NCI-H446 treated with DMSO at 0.1 percent for 48 hours (cell line): ENCODE data around the gene PAQR6.

Source experiments
- DNase-seq: peaks from one replicate; lab custom pipeline; 2025; lab: John Stamatoyannopoulos, UW

The PAQR6 gene

DNA sequence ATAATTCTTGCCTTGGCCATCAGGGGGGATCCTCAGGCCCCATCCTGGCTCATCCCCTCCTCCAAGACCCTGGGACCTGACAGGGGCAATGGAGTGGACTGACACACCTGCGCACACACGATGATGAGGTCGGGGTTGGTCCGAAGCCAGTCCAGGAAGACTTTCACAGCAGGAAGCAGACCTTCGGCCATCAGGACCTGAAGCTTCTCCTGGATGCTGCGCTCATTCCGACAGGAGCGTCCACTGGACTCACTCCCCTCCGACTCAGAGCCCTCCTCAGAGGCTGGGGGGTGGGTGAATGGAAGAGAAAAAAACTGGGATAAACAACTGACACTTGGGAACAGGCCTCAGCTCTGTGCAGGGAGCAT lies 15.4 kb upstream of the PAQR6 start:
- DNase-seq = no peak

DNA sequence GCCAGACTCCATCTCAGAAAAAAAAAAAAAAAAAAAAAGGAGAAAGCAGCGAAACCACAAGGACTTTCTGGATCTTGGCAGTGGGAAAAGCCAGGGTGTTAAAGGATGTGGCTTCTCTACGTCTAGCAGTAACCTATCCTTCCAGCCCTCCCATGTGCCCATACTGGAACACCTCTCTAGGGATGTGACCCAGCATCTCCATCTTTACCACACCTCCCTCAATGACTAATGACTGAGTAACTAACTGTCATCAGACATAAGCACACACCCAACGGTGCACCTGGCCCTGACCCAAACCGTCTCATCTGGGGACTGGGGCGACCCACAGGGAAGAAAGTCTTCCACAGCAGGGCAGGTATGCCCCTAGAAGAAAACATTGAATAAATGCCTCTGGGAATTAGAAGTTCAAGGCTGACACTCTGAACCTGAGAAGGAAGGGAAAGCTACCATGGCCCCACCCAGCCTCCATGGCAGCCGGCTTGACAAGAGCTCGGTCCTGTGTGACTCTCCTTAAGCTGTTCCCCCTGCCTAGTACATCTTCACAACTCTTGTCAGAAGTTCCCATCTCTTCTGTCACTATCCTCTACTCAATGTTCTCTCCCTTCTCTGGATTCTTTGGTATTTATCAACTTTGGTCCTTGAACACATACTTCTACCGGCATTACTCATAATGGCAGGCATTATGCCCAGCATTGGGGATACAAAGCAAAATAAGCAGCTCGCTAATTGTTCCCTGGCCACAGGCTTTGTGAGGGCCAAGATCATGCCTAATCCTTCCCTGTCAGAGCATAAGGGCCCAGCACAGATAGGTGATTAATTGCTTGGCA lies 14.8 kb upstream of the PAQR6 start:
- no peak for DNase-seq

DNA sequence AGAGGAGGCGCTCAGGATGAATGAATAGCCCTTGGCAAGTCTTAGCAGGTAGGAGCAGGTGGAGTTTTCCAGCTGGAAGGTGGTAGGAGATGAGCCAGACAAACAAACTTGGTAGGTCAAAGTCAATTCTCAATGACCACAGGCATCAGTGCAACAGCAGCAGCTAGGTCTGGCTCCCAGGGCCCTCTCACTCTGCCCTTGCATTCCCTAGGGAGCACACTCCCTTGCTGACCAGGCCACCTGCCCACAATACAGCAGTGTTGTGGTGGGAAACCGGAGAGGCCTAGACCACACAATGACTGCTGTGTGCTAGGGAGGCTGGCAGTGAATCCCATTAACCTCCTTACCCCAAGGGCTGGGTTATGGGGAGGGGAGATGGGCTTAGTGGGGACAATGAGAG lies 13.0 kb upstream of the PAQR6 start:
- no peak for DNase-seq

DNA sequence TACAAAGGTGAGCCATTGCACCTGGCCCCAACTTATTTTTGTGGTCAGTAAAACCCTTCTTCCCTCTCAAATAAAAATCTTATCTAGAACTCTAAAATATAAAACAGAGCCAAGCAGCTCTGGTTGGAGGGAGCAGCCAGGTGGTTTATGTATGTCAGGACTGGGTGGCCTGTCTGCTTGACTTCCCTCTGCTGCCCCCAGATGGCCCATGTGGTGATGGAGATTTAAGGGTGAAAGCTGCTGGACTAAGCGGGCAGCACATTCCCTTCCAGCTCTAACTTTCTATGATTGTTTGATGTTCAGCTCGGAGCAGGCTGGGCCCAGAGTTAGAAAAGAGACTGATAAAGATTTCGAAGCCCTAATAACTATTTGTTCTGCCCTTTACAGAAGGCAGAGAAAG lies 11.9 kb upstream of the PAQR6 start:
- DNase-seq = no peak

DNA sequence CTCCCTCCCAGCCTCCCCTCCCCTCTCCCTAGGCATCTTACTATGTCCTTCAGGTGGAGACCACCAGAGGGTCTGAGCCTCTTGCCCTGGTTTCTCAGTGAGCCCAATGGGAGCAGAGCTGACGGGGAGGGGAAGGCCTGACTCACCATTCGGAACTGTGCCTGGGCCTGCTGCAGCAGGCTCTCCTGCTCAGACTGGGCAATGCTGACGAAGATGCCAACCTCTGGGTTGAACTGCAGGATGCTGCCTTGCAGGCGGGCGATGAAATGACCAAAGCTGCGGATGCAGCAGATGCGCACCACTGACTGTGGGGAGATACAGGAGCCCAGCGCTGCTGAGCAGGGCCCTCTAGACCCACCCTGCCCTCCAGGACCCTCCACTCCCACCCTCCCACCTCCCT lies 11.0 kb upstream of the PAQR6 start:
- DNase-seq = no peak

DNA sequence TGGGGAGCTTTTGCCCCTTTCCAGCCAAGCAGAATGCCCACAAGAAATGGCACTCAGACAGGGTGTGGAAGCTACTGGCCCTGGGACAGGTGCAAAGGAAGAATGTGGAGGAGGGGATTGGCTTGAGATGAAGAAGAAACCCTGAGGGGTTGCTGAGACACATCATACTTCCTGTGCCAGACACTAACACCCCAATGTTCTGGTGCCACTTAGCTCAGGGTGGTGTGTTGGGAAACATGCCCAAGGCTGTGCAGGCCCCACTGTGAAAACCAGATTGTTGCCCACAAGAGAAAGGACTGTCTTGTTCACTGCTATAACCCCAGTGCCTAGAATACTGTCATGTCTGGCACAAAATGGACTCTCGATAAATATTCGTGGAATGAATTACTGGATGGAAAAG lies 9.9 kb upstream of the PAQR6 start:
- no peak for DNase-seq

DNA sequence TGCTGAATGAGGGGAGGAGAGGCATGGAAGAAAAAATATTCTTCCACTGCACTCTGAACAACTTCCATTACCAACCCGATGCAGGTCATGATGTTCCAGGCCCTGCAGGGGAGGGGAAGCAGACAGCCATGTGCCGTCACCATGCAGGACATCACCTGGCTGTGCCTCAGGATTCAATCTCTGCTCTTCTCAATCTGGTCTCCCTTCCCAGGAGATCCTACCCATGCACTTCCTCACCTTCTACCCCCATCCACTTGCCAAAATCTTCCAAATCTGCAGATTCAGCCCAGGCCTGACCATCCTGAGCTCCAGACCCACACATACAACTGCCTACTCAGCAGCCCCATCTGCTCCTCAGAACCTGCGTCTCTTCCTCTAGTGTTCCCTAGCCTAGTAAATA lies 5.8 kb upstream of the PAQR6 start:
- no peak for DNase-seq

DNA sequence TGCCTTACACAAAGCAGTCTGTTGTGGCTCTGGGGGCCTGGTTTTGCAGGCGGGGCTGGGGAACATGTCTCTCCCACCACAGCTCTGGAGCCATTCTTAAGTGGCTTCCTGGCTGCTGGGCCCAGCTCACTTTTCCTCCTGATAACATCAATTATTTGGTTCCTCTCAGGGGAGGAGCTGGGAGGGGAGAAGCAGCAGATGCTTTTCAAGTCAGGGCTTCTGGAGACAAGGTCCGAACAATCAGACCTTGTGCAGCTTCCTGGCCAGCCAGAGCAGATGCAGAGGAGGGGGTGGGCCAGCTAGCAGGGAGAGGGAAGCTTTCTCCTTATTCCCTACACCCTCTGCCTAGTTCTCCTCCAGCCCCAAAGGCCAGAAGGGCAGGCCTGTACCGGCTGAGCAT lies 3.7 kb upstream of the PAQR6 start:
- DNase-seq = no peak

DNA sequence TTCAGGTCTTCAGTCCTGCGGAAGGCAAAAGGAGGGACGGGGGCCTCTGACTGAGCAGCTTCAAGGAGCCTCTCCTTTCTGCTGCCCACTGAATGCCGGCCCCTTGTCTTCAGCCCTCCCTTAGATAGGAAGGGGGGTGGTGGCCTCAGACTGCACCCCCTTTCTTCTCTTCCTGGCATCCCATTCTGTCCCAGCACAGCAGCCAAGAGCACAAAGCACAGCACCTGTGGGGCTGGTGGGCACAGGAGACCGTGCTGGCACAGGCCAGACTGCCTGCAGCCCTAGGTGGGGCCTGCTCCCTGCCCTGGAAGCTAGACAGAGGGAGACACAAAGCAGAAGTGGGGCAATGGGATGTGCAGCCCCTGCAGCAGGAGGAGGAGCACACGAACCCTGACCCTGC lies 1.7 kb upstream of the PAQR6 start:
- DNase-seq = no peak

DNA sequence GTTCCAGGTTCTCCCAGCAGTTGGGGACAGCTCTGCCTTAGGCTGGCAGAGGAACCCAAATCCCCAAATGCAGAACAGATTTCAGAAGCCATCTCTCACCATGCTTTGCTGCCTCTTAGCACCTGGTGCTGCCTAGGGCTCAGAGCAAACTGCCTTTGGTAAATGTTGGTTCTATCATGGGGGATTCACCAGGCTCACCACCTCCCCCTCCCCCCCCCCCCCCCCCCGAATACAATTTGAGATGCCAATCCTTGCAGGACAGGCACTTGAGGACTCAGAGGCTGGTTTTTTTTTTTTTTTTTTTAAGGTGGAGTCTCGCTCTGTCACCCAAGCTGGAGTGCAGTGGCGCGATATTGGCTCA lies 447 bp upstream of the PAQR6 start:
- DNase-seq = no peak

DNA sequence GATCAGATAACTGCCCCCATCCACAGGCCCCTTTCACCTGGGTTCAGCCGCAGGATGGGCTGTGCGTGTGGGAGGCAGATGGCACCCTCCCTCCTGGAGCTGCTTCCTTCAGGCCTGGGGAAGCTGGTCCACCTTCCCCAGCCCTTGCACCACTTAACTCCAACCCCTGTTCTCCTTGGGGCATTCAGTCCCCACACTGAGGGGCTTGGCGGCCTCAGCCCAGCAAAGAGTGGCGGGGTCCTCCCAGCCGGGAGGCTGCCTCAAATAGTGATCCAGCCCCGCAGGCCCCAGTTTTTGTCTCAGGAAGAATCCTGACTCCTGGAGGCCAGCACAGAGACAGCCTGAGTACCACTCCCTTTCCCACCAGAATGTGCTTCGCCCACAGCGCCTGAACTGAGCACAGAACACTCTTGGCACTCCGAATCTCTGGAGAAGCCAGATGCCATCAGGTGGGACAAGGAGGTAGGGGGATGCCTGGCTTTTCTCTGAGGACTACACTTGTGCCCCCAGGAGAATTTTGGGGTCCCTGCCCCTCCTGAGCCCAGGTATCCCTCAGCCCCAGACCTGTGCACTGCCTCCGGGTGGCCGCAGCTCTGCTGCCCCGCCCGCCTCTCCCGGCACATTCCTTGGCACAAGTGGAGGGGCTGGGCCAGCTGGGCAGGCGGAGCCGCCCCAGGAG lies 936 bp downstream of the PAQR6 start:
- no peak for DNase-seq

DNA sequence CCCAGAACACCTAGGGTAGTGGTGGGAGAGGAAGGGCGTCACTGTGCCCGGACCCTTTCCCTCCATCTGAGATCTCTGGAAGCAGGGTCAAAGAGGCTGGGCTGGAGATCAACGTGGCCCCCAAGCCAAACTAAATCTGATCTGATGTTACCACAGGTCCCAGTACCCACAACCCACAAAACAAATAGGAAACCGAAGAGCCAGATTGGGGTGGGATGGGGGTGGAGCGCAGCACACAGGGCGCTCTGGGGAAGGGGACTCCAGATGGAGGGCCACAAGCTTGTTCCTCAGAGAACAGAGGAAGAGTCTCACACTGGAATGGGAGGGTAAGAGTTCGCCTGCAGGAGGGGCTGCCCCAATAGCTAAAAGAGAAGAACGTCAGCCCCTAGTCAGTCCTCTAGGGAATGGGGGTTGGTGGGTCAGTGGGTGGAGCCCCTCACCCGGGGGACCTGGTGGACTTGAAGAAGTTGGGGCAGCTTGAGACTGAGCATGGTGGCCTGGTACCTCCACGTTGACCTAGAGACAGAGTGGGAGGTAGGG lies 1.5 kb downstream of the PAQR6 start:
- DNase-seq = no peak

DNA sequence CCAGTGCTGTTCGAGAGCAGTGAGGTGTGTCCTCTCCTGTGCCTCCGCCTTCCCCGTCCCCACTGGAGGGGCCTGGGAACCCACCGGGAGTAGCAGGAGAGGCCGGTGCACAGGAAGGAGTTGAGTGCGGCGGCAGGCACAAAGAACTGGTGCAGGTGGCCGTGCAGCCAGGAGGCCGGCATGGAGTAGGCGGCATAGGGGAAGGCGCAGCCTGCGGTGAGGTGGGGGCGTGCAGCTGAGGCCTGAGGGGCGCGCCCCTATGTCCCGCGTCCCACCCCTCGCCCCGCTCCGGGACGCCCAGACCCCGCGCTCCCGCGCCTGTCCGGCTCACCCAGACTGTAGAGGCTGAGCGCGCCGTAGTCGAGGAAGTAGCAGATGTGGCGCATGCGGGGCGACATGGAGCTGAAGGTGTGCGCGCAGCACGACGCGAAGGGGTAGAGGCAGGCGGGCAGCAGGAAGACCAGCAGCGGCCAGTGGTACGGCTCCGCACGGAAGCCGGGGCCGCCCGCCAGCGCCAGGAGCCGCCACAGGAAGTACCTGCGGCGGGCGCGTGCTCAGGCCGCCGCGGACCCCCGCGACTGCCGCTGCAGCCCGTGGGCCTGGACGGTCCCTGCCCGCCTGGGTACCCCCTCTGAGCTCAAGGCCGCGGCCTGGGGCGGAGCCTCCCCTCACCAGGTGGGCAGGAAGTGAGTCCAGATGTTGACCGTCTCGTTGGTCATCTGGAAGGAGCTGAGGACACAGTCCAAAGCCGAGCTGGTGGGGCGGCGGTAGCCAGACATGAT lies 2.2 kb downstream of the PAQR6 start:
- DNase-seq = no peak

DNA sequence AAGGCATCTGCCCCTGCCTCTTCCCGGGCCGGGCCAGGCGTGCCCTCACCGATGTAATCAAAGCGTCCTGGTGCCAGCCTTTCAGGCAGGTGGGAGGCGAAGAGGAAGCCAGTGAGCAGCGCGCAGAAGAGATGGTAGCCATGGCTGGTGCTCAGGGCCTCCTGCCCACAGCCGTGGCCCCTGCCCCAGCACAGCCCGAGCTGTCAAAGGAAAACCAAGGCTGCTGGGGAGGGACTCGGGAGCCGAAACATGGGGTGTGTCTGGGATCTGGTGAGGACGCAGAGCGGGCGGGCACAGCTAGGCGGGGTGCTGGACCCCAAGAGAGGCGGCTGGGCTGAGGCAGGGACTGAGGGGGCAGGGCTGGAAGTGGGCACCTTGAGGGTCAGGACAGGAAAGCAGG lies 3.1 kb downstream of the PAQR6 start:
- DNase-seq = no peak

DNA sequence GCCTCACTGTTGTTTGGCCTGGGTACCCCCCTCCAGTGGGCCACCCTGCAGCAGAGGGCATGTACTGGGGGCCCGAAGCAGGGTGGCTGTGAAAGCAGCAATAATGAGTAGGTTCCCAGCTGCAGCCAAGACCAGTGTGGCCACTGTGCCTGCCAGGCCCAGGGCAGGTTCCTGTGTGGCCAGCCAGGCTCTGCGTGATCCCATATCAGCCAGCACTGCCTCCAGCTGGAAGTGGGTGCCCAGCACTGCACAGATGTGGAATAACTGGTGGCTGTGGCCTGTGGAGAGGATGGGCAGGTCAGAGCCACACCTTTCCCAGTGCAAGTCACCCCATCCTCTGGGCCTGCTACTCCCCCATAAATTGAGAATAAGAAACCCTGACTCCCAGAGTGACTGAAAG lies 3.7 kb downstream of the PAQR6 start:
- DNase-seq = no peak

DNA sequence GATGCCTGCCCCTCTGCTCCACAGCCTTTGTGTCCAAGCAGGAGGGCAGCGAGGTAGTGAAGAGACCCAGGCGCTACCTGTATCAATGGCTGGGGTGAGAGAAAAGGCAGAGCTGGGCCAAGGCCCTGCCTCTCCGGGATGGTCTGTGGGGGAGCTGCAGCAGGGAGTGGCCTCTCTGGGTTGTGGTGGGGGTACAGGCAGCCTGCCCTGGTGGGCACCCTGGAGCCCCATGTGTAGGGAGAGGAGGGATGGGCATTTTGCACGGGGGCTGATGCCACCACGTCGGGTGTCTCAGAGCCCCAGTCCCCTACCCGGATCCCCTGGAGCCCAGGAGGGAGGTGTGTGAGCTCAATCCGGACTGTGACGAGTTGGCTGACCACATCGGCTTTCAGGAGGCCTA lies 5.1 kb downstream of the PAQR6 start:
- DNase-seq = no peak

DNA sequence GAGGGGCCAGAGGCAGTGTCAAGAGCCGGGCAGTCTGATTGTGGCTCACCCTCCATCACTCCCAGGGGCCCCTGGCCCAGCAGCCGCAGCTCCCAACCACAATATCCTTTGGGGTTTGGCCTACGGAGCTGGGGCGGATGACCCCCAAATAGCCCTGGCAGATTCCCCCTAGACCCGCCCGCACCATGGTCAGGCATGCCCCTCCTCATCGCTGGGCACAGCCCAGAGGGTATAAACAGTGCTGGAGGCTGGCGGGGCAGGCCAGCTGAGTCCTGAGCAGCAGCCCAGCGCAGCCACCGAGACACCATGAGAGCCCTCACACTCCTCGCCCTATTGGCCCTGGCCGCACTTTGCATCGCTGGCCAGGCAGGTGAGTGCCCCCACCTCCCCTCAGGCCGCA lies 5.9 kb downstream of the PAQR6 start, which contains the start of gene BGLAP:
BGLAP (plus strand) TSS at position 259 of the 400 bp plus-strand sequence; CDS start at position 307, 48 bp downstream.
- DNase-seq = no peak

DNA sequence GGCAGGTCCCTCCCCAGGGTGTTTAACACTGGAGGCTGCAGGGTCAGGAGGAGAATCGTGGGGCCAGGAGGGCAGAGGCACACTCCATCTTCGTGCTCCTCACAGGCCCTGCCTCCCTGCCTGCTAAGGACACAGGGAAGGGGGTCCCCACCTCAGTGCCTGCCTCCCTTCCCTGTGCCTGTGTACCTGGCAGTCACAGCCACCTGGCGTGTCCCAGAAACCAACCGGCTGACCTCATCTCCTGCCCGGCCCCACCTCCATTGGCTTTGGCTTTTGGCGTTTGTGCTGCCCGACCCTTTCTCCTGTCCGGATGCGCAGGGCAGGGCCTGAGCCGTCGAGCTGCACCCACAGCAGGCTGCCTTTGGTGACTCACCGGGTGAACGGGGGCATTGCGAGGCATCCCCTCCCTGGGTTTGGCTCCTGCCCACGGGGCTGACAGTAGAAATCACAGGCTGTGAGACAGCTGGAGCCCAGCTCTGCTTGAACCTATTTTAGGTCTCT lies 6.5 kb downstream of the PAQR6 start:
- no peak for DNase-seq

DNA sequence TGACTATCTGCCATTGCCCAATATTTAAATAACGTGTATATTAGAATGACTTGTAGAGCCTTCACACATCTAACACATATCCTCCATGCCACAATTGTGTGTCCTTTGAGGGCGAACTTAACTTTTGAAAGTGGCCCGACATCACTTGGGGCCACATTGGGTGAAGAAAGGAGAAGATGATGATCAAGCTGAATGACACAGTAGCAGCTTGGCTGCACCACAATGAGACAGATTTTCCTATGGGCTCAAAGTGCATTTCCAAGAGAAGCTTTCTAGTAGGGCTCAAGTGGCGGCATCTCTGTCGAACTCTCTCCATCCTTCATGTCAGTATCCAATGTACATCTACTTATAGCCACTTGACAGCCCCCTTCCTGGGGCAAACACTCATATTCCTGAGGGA lies 9.6 kb downstream of the PAQR6 start:
- DNase-seq = no peak

DNA sequence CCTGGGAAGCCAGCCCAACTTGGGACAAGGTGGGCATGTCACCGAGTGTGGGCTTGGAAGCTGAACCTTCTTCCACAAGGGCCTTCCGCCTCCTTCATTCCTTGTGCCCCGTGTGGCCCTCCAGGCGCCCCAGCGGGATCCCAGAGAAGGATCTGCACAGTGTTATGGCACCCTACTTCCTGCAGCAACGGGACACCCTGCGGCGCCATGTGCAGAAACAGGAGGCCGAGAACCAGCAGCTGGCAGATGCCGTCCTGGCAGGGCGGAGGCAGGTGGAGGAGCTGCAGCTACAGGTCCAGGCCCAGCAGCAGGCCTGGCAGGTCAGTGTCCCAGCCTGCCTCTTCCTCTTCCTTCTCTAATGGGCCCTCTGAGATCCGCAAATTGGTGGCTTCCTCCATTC lies 11.7 kb downstream of the PAQR6 start:
- DNase-seq = no peak

DNA sequence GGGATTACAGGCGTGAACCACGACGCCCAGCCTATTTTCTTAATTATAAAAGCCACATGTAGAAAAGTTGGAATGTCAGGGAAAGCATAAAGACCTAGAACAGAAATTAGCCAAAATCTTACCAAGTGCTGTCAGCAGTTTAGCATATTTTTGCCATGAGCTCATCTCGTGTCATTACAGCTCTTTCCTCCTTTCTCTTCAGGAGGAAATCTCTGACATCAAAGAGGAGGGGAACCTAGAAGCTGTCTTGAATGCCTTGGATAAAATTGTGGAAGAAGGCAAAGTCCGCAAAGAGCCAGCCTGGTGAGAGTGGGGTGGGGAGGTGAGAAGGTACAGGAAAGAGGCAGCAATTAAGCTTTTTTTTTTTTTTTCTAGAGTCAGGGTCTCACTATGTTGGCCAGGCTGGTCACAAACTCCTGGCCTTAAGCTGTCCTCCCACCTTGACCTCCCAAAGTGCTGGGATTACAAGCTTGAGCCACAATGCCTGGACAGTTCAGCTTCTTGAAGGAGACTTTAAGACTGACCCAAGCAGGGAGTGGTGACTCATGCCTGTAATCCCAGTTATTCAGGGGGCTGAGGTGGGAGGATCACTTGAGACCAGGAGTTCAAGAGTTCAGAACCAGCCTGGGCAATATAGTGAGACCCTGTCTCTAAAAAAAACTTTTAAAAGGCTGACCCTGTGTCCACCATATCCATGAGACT lies 14.3 kb downstream of the PAQR6 start:
- no peak for DNase-seq
